ENCODE results near the gene DSCAM. TPM values are rescaled to one million over a fixed set of nuclear protein-coding genes. Genes with fewer than 3 reads are reported as not detected.

The DSCAM gene
- total RNA-seq, 4 donors from 2014 or later = not detected

DNA sequence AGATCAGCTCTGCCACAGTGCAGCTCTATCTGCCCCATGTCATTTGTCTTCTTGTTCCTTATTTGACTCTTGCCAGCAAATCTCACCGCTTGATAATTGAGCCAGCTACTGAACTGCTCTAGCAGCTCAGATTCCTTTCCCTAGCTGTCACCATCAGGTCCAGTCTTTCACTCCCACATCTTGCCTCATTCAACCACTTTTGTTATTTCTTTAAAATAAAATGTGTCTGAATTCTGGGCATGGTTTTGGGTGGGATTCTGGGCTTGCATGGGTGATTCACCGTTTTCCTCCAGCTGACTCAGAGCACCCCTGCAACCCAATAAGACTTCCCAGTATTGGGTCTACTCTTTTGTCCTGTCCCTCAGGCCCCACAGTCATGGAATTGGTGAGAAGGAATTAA lies 215.7 kb downstream of the DSCAM start:
- ATAC-seq = no peak
- H3K4me3 ChIP-seq = no peak overlapping the region
- H3K27me3 ChIP-seq = no peaks in the 10 kb centered on the region
- H3K9me3 ChIP-seq = no peaks in the 10 kb centered on the region
- 51 to 57% methylated on average over 2 of the region's 2 CpGs for WGBS, 2 donors (ENCODE audit: low coverage in 1 of 2)
- no peaks in the 10 kb centered on the region for H3K4me1 ChIP-seq
- no peaks in the 10 kb centered on the region for H3K36me3 ChIP-seq
- no peak overlapping the region for H3K27ac ChIP-seq
- TF ChIP-seq EP300 (IDR thresholded peaks at IDR 0.05) (no peak), POLR2AphosphoS5 (IDR thresholded peaks at IDR 0.05) (no peak), POLR2A (IDR thresholded peaks at IDR 0.05) (no peak)
- TF ChIP-seq, protein P1, sequence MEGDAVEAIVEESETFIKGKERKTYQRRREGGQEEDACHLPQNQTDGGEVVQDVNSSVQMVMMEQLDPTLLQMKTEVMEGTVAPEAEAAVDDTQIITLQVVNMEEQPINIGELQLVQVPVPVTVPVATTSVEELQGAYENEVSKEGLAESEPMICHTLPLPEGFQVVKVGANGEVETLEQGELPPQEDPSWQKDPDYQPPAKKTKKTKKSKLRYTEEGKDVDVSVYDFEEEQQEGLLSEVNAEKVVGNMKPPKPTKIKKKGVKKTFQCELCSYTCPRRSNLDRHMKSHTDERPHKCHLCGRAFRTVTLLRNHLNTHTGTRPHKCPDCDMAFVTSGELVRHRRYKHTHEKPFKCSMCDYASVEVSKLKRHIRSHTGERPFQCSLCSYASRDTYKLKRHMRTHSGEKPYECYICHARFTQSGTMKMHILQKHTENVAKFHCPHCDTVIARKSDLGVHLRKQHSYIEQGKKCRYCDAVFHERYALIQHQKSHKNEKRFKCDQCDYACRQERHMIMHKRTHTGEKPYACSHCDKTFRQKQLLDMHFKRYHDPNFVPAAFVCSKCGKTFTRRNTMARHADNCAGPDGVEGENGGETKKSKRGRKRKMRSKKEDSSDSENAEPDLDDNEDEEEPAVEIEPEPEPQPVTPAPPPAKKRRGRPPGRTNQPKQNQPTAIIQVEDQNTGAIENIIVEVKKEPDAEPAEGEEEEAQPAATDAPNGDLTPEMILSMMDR (IDR thresholded peaks at IDR 0.05) = no peak

DNA sequence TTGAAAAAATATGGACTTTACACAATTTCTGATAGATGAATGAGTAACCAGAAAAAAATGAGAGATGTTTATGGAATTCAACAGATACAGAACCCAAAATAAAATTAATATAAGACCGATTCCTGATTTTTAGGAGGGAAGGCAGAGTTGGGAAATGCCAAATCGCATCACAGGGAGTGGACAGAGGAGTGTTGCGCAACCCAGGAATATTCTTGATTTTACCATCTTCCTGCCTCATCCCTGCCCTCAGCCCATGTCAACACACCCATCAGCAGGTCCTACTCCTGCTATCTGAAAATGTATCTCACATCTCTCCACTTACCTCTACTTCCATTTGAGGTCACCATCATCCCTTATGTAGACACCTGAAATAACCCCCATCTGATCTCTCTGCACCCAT lies 221.0 kb downstream of the DSCAM start:
- 89 to 93% methylated on average over 3 of the region's 3 CpGs for WGBS, 2 donors (ENCODE audit: low coverage in 1 of 2)
- TF ChIP-seq POLR2AphosphoS5 (IDR thresholded peaks at IDR 0.05) (no peak), POLR2A (IDR thresholded peaks at IDR 0.05) (no peak), EP300 (IDR thresholded peaks at IDR 0.05) (no peak)
- TF ChIP-seq, protein P1 (IDR thresholded peaks at IDR 0.05) = no peak

DNA sequence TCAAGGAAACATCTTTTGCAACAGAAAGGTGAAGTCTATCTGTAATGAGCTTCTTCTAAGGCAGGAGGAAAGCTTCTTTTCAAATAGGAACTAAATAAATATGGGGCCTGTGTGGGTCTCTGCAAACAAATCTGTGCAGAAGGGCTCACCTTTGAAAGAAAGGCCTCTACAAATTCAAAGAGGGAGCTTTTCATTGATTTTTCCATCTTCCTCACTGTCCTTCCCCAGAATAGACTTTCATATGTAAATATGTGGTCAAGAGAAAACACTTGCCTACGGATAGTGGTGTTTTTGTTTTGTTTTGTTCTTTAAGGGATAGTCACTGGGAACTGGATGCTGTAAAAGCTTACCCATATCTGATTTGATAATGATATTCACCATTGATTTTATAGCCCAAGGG lies 223.4 kb downstream of the DSCAM start:
- H3K27me3 ChIP-seq = no peaks in the 10 kb centered on the region
- WGBS, 2 donors (ENCODE audit: low coverage in 1 of 2) = 71 to 75% methylated on average over 1 of the region's 1 CpG
- ATAC-seq = no peak
- no peak overlapping the region for H3K27ac ChIP-seq
- no peaks in the 10 kb centered on the region for H3K36me3 ChIP-seq
- no peaks in the 10 kb centered on the region for H3K4me1 ChIP-seq
- H3K4me3 ChIP-seq = no peak overlapping the region
- no peaks in the 10 kb centered on the region for H3K9me3 ChIP-seq
- TF ChIP-seq, protein P1 (IDR thresholded peaks at IDR 0.05) = no peak
- TF ChIP-seq EP300 (IDR thresholded peaks at IDR 0.05) (no peak), POLR2AphosphoS5 (IDR thresholded peaks at IDR 0.05) (no peak)

More for the DNA sequence above, 221.0 kb downstream of the DSCAM start:
- Histone ChIP-seq H3K4me3 (no peak overlapping the region), H3K27ac (no peak overlapping the region), H3K36me3 (no peaks in the 10 kb centered on the region), H3K4me1 (no peaks in the 10 kb centered on the region), H3K27me3 (no peaks in the 10 kb centered on the region), H3K9me3 (no peaks in the 10 kb centered on the region)
- ATAC-seq = no peak

DNA sequence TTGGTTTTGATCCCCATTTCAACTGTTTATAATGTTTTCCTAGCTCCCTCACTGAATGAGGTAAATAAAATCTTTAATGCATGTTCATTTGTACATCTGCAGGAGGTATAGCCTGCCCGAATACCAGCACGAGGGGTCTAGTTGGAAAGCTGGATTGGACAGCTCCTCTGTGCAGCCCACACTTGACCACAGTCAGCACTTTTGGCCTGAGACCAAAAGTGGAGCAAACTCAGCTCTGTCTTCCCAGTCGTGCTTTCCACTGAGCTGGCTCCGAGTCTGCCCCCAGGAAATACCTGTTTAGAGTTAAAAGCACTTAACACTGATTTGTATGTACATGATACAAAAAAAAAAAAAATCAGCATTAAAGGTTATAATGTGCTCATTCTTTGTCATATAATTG lies 224.4 kb downstream of the DSCAM start:
- no peaks in the 10 kb centered on the region for H3K36me3 ChIP-seq
- H3K27ac ChIP-seq = no peak overlapping the region
- no peaks in the 10 kb centered on the region for H3K9me3 ChIP-seq
- no peaks in the 10 kb centered on the region for H3K4me1 ChIP-seq
- WGBS, 2 donors (ENCODE audit: low coverage in 1 of 2) = 14 to 18% methylated on average over 3 to 4 of the region's 4 CpGs
- TF ChIP-seq POLR2AphosphoS5 (IDR thresholded peaks at IDR 0.05) (no peak), POLR2A (IDR thresholded peaks at IDR 0.05) (no peak), EP300 (IDR thresholded peaks at IDR 0.05) (no peak)
- TF ChIP-seq, protein P1 (IDR thresholded peaks at IDR 0.05) = no peak
- H3K27me3 ChIP-seq = no peaks in the 10 kb centered on the region
- H3K4me3 ChIP-seq = no peak overlapping the region
- no peak for ATAC-seq

DNA sequence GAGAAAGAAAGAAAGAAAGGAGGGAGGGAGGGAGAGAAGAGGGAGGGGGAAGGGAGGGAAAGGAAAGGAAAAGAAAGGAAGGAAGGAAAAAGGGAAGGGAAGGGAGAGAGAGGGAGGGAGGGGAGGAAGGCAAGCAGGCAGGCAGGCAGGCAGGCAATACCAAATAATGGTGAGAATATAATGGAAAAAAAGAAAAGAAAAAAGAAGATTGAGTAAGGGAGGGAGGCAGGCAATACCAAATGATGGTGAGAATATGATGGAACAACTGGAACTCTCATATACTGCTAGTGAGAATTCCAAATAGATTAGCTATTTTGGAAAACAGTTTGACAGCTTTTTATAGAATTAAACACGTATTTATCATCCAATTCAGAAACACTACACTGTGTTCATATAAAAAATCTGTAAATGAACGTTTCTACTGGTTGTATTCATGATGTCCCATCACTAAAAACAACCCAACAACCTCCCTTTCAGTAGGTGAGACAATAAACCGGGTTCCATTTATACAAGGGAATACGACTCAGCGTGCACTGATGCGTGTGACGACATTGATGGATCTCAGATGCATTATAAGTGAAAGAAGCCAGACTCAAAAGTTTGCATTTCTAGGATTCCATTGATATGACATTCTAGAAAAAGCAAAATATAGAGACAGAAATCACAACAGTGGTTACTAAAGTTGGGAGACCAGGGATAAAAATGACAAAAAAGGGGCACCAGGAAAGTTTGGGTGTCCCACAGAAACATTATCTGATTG lies 226.4 kb downstream of the DSCAM start:
- Histone ChIP-seq H3K36me3 (no peaks in the 10 kb centered on the region), H3K9me3 (no peaks in the 10 kb centered on the region), H3K4me3 (no peak overlapping the region), H3K27ac (no peak overlapping the region), H3K4me1 (no peaks in the 10 kb centered on the region), H3K27me3 (no peaks in the 10 kb centered on the region)
- ATAC-seq = no peak
- TF ChIP-seq POLR2AphosphoS5 (IDR thresholded peaks at IDR 0.05) = no peak
- no peak for TF ChIP-seq EP300 (IDR thresholded peaks at IDR 0.05)
- no peak for TF ChIP-seq POLR2A (IDR thresholded peaks at IDR 0.05)
- TF ChIP-seq, protein P1 (IDR thresholded peaks at IDR 0.05) = no peak
- WGBS, 2 donors (ENCODE audit: low coverage in 1 of 2) = 38 to 48% methylated on average over 2 to 7 of the region's 7 CpGs

Data from gastroesophageal sphincter (tissue), 4 donors.